Measurements from ENCODE around the gene KHSRP.

Gene KHSRP

GRCh38 chr19:6384381-6384780, 40.2 kb downstream of the KHSRP start:
- no peak for DNase-seq

DNA sequence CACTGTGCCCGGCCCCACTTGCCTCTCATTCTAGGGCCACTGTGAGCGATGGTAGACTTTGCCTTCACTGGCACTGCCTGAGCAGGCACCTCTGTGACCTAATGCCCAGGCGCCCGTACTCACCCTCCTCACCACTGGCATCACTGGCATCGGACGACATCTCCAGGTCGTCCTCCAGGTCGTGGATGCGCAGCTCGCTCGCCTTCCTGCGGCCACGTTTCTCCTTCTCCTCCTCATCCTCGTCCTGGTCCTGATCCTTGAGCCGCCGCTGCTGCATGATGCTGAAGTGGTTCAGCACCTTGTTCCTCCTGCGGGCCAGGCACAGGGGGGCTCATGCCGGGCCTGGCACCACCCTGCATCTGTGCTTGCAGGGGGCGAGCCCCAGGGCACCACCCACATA, 41.4 kb downstream of the KHSRP start:
- DNase-seq, result no peak

DNA sequence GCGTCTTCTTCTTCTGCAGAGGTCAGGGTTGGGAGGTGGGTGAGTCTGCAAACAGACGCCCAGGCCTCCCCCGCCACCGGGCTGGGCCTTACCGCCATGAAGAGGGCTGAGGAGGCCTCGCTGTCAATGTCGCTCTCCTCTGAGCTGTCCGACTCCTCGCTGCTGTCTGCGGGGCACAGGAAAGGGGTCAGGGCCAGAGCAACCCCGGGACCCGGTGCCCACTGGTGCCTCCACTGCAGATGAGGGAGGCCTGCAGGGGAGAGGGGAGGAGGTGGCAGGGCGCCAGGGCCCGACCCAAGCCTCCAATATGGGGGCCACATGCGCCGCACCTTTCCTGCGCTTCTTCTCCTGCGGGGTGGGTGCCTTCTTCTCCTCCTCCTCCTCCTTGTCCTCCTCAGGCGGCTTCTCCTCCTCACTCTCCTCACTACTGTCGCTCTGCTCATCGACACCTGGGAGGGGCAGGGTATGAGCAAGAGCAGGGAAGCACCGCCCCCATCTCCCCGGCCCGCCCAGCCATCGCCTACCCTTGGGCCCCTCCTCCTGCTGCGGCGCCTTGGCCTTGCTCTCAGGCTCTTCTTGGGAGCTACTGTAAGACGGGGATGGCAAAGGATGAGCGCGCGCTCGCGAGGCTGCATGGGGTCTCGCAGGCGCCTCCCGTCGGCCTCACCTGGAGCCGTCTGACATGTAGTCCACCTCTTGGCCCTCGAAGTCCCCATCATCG, 43.4 kb downstream of the KHSRP start:
- DNase-seq, result no peak

DNA sequence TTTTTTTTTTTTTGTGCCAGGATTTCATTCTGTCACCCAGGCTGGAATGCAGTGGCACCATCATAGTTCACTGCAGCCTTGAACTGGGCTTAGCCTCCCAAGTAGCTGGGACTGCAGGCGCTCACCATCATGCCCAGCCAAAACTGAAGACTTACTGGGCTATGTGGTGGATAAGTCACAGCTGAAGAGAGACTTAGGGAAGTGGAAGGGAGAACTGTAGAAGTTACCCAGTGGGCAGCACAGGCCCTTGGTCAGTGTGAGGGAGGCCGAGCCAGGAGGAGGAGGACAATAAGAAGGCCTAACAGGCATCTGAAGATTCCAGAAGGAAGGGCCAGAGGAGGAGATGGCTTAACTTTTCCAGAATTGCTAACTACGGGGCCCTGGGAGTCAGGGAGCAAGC, 44.9 kb downstream of the KHSRP start:
- DNase-seq, result no peak

DNA sequence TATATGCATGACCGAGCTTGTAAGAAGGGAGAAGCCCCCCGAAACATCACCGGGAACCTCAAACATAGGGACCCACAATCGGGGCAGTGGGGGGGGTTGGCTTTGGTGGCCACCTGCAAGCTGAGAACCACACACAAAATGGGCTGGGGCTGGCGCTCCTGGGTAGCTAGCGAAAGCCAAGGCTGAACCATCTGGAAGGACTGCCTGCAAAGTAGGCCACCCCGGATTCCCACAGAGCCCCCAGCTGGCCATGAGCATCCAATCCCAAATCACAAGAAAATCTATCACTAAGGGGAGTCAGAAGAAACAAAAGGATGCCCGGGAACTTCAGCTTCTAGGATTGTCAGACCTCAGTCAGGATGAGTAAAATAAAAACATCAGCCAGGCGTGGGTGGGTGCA, 46.1 kb downstream of the KHSRP start:
- no peak for DNase-seq

DNA sequence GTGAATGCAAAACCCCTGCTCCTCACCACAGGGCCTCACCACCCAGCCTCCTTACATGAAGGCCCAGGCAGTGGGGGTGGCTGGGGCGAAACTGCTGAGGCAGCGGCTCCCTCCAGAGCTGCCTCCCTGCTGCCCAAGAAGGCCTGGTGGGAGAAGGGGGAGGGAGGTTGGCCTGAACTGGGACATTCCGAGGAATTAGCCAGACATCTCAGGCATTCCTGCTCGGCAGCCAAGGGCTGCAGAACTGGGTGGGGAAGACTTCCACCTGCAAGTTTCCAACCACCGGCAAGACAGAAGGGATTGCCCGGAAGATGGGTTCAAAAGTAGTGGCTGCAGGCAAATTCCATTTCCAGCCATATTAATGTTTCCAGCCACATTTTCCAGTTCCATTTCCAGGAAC, 46.6 kb downstream of the KHSRP start:
- DNase-seq, result no peak

DNA sequence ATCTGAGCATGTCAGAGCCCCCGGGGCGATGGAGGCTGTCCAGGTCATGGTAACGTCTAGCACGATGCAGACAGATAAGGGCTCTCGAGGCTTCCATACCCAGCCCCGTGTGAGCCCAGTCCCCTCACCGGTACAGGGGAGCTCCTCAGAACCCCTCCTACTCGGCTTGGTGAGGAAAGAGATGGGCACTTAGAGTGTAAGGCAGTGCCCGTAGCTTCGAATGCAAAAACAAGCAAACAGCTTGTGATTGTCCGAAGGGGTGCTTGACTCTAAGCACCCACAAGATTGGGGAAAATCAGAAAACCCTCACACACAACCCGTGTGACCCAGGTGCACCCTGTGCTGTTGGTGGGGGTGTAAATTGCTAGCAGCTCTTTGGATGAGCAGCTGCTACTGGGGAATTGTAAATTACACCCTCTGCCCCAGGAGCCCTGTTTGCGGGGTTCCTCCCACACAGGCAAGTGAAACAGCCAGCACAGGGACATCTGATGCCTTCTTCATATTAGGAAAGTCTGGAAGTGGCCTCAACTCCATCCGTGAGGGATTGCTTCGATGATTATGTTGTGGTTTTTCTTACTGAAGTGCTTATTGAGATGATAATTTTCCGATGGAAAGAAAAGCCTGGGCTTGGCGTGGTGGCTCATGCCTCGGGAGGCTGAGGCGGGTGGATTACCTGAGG, 48.0 kb downstream of the KHSRP start:
- no peak for DNase-seq

- DNase-seq, result no peak
Observed at GRCh38 chr19:6375411-6376010, 49.1 kb downstream of the KHSRP start, which contains the start of gene PSPN. PSPN (minus strand) TSS chr19:6375933; CDS start chr19:6375849, 84 bp downstream.

GRCh38 chr19:6374711-6375410, 49.8 kb downstream of the KHSRP start:
- no peak for DNase-seq

DNA sequence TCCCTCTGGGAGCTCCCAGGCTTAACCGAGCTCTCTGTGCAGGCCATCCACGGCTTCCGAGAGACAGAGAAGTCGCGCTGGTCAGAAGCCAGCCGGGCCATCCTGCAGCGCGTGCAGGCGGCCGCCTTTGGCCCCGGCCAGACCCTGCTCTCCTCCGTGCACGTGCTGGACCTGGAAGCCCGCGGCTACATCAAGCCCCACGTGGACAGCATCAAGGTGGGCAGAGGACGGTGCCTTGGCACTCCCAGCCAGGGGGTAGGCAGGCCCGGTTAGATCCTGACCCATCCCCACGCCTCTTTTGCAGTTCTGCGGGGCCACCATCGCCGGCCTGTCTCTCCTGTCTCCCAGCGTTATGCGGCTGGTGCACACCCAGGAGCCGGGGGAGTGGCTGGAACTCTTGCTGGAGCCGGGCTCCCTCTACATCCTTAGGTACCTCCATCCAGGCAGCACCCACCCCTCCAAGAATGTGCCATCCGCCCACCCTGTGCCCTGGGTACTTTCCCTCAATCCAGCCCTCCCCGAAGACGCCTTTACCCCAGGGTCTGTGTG, 50.4 kb downstream of the KHSRP start:
- no peak for DNase-seq

GRCh38 chr19:6373813-6374108, 50.9 kb downstream of the KHSRP start:
- DNase-seq, result no peak

DNA sequence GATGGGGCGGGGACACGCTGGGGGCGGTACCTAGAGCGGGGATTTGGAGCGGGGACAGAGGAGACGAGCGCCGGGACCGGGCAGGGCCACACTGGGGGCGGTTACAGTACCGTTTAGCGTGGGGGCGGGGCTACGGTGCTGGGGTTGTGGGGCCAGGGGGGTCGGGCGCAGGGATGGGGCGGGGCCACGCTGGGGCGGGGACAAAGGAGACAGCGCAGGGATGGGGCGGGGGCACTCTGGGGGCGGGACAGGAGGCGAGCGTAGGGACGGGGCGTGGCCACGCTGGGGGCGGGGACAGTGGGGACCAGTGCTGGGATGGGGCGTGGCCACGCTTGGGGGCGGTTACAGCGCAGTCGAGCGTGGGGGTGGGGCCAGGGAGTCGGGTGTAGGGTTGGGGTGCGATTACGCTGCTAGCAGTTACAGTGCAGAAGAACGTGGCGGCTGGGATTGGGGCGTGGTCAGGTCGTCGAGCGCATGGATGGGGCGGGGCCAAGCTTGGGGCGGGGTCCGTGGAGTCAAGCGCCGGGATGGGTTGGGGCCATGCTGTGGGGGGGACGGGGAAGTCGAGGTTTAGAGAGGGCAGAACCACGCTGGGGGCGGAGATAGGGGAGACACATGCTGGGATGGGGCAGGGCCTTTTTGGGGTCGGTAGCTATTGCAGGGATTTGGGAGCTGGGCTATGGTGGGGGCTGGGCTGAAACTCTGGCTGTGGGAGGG, 51.4 kb downstream of the KHSRP start:
- no peak for DNase-seq

DNA sequence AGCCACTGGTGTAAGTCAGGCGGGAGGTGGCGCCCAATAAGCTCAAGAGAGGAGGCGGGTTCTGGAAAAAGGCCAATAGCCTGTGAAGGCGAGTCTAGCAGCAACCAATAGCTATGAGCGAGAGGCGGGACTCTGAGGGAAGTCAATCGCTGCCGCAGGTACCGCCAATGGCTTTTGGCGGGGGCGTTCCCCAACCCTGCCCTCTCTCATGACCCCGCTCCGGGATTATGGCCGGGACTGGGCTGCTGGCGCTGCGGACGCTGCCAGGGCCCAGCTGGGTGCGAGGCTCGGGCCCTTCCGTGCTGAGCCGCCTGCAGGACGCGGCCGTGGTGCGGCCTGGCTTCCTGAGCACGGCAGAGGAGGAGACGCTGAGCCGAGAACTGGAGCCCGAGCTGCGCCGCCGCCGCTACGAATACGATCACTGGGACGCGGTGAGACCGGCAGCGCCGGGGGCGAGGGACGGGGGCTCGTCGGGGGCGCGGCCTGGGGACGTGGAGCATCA, 52.0 kb downstream of the KHSRP start, which contains the start of gene ALKBH7:
Gene ALKBH7, plus strand, starts transcription at position 201 of the 502 bp plus-strand sequence. Its CDS starts 27 bp downstream, at position 228.
- peak; percentile 50 for DNase-seq

DNA sequence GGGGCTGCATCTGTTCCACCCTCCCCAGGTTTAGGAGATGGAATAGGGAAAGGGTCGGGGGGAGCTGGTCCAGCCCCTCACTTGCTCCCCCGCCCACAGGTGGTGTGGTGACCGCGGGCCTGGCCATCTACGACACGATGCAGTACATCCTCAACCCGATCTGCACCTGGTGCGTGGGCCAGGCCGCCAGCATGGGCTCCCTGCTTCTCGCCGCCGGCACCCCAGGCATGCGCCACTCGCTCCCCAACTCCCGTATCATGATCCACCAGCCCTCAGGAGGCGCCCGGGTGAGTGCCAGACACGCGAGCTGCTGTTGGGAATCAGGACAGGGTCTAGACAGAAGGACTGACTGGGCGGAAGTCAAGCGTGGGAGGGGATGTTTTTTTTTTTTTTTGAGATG, 60.3 kb downstream of the KHSRP start:
- DNase-seq, result no peak
